HL-60/S4 (cell line): ENCODE results near the gene PTCH1.

Source experiments
- in situ Hi-C: fragments of 300-500 bp; cut with MboI; formaldehyde crosslinking; loops from 2 replicates; pipeline ENCODE4 v1.14.3; 2022; ENCODE audit warnings: low sequenced_read_pairs

The PTCH1 gene

GRCh38 chr9:95516734-95517558, at the start of gene PTCH1:
TSS of gene PTCH1 (minus strand) at chr9:95516971.
- in situ Hi-C loops, result no loop called here

- in situ Hi-C loops, result no loop called here
Measured at GRCh38 chr9:95565982-95566381, 49.2 kb upstream of the PTCH1 start.

GRCh38 chr9:95561913-95562312, 45.1 kb upstream of the PTCH1 start:
- in situ Hi-C loops, result no loop called here

- in situ Hi-C loops, result no loop called here
Measured at GRCh38 chr9:95557142-95557541, 40.4 kb upstream of the PTCH1 start.

GRCh38 chr9:95556521-95556920, 39.8 kb upstream of the PTCH1 start:
- in situ Hi-C loops, result no loop called here

GRCh38 chr9:95552814-95553546, 36.2 kb upstream of the PTCH1 start:
- in situ Hi-C loops, result no loop called here

- in situ Hi-C loops, result no loop called here
Measured at GRCh38 chr9:95552255-95552654, 35.5 kb upstream of the PTCH1 start.

- in situ Hi-C loops, result no loop called here
Measured at GRCh38 chr9:95551406-95551805, 34.6 kb upstream of the PTCH1 start.

GRCh38 chr9:95545831-95546567, 29.2 kb upstream of the PTCH1 start:
- in situ Hi-C loops, result no loop called here

GRCh38 chr9:95533996-95534680, 17.4 kb upstream of the PTCH1 start:
- in situ Hi-C loops, result no loop called here

- in situ Hi-C loops, result no loop called here
Measured at GRCh38 chr9:95529910-95530309, 13.1 kb upstream of the PTCH1 start.

GRCh38 chr9:95528908-95529502, 12.2 kb upstream of the PTCH1 start:
- in situ Hi-C loops, result no loop called here

- in situ Hi-C loops, result no loop called here
Measured at GRCh38 chr9:95522871-95523370, 6.2 kb upstream of the PTCH1 start.

GRCh38 chr9:95521699-95522098, 4.9 kb upstream of the PTCH1 start:
- in situ Hi-C loops, result no loop called here

- in situ Hi-C loops, result no loop called here
Measured at GRCh38 chr9:95517559-95518425, 1.0 kb upstream of the PTCH1 start.

- in situ Hi-C loops, result no loop called here
Measured at GRCh38 chr9:95516221-95516733, 494 bp downstream of the PTCH1 start.

- in situ Hi-C loops, result no loop called here
Measured at GRCh38 chr9:95515272-95516113, 1.3 kb downstream of the PTCH1 start.

- in situ Hi-C loops, result no loop called here
Measured at GRCh38 chr9:95514342-95514741, 2.4 kb downstream of the PTCH1 start.
